RPMI8226 (cell line): ENCODE results near the gene CAPRIN2.
A peak's percentile ranks its signal among the peaks of the same experiment; 100 is the strongest.

Experiments
- DNase-seq: peaks from one replicate; pipeline ENCODE4 v3.0.0-alpha.2; 2015

Gene CAPRIN2

DNA sequence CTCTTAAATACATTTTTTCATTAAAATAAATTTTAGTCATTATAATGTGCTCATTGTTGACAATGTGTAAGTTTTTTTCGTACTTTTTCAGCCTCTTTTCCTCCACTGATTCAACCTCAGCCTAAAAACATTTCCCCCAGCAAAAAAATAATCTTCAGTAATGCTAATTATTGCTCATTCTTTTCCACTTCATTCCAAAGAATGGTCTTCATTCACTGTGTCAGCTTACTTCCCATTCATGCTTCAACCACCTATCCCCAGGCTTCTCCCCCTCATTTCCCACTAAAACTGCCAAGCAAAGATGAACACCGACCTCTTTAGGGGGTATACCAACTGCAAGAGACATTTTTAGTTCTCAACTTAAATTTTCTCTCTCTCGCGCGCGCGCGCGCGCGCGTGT, 56.4 kb downstream of the CAPRIN2 start:
- DNase-seq, result no peak

DNA sequence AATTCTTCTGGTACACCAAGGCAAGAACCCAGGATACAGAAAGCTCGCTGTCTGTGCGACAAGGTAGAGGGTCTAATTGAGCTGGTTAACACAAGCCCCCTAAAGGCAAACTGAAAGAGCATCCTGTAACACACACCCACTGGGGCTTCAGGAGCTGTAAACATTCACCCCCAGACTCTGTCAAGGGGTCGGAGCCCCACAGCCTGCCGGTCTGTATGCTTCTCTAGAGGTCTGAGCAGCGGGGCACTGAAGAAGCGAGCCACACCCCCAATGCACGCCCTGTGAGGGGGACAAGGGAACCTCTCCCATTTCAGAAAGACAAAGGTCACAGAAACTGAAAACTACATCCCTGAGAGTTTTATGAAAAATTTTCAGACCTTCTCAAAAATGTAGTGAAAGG, 57.8 kb downstream of the CAPRIN2 start:
- no peak for DNase-seq

DNA sequence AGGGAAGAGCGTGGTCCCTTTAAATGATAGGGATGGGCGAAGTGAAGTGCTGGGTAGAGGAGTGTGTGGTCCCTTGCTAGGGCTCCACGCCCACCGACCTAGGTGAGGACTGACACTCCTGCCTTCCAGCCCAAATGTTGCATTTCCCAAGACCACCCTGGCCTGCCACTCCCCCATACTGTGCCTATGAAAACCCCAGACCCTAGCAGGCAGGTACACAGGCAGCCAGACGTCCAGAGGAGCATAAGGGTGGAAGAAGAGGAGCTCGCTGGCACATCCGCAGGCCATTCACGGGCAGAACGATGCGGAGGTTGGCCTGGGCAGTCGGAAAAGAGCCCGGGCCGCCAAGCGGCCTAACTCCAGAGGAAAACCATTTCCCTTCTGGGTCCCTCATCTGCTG, 58.3 kb downstream of the CAPRIN2 start:
- no peak for DNase-seq

DNA sequence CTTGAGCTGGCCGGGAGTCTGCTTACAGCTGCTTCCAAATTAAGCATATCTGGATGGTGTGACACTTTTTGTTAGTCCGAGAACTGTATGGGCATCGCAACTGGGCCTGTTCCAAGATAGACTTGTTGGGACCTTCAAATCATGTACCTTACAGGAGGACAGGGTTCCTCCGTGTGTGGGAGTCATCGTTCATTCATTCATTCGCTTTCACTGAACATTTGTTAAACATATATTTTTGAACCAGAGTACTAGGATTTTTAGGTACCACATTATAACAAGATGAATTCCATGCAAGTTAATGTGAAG, 58.7 kb downstream of the CAPRIN2 start:
- no peak for DNase-seq

DNA sequence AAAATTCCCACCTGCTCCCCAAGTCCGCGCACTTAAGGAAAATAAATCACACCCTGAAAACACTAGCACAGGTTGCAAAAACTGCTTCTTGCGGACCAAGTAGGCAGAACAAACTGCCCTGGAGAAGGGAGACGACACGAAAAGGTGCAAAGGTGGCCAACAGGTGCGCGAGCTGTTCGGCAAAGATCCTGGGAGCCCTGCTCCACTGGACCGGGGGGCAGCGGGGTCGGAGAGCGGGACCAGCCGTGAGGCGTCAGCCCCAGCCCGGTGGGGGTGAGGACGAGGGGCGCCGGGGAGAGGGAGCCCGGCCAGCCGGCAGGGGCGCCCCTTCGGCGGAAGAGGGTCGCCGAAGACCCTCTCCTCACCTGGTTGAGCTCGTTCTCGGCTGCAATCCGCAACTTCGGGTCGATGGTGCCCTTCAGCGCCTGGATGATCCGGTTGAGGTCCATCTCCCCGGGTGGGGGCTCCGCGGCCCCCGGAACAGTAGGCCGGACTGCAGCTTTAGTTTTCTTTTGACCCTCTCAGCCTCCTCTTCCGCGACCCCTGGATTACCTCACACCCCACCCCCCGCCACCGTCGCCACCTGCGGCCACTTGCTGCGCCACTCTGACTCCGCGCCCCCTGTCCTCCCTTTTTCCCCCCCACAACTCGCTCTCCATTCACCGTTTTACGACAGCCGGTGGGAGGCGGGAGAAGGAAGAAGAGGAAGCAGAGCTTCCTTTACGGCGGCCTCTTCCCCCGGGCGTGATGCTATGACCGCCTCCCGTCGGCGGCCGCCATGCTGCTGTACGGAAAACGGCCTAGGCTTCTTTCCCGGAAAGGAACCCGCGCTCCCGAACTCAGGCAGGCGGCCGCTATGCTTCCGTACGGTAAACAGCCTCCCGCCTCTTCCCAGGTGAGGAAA, 59.3 kb downstream of the CAPRIN2 start, which contains the start of gene IPO8:
IPO8 (minus strand) TSS at position 671 of the 904 bp plus-strand sequence; CDS start at position 449, 222 bp downstream.
- peak; percentile 93 for DNase-seq

DNA sequence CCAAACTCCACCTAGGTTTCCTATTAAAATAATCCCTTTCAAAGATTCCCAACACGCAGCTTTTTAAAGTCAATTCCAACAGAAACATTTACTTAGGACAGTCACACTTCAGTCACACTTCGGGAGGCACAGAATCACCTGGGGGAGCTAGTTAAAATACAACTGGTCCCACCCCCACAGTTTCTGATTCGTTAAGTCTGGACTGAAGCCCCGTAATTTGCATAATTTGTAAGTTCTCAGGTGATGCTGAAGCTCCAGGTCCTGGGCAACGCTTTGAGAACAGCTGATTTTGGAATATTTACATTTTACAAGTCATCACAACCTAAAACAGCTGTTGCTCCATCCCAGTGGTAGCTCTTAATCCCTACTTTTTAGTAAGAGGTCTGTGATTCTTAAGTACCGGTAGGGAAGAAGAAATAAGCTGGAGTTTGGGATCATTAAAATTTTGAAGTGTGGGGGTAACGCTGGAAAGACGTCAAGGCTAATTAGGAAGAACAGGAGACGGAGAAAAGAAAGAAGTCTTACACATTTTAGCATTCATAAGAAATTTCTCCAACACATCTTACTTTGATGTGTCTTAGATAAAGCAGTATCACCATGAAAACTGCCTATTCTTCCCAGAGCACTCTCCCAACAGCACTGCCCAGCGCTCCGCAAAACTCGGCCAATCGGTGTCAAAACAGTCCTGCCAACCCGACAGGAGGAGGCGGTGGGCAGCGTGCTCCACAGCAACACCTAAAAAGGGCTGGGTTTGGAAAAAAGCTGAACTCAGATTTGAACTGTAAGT, 60.1 kb downstream of the CAPRIN2 start:
- DNase-seq, result peak; percentile 63

DNA sequence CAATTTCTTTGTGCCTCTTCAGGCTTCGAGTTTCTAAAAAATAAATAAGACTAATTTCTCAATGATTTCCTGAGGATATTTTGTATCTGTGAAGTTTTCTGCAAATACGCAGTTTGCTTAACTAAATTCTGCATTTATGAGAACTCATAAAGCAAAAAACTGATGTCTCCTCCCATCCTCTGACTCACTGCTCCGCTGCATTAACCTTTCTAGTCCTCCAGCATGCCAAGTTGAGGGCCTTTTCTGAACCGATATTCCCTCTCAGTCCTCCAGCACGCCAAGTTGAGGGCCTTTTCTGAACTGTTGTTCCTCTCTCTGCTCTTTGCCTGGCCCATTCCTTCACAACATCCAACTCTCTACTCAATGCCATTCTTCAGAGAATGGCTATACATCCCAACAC, 62.3 kb downstream of the CAPRIN2 start:
- DNase-seq, result no peak

DNA sequence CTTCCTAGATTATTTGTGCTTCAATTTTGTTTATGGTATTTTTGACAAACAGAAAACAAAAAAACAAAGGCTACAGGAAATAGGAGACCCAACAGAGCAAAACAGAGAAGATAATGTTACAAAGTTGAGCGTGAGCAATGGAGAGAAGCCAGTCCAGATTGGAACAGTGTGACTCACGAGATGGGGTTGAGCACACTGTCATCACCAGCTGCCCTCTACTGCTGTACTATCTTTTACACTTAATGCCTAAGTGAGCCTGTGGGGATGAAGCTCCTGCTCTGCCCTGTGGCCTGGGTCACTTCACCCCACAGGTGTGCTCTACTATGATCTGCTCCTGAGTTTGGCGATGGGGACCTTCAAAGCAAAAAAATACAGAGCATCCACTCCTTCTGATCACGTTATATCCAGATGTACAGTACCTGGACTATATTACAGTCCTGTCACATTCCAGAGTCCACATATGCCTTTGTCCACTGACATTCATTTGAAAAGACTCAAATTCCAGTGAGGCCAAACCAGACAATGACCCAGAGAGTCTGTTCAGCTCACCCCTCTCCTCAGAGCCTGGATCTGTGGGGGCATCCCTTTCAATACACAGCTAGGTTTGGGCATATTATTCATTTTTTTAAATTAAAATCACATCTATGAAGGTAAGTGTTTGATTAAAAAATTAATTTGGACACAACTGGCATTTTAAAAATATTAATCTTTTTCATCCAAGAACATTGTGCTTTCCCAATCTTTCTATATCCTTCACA, 63.5 kb downstream of the CAPRIN2 start:
- no peak for DNase-seq

DNA sequence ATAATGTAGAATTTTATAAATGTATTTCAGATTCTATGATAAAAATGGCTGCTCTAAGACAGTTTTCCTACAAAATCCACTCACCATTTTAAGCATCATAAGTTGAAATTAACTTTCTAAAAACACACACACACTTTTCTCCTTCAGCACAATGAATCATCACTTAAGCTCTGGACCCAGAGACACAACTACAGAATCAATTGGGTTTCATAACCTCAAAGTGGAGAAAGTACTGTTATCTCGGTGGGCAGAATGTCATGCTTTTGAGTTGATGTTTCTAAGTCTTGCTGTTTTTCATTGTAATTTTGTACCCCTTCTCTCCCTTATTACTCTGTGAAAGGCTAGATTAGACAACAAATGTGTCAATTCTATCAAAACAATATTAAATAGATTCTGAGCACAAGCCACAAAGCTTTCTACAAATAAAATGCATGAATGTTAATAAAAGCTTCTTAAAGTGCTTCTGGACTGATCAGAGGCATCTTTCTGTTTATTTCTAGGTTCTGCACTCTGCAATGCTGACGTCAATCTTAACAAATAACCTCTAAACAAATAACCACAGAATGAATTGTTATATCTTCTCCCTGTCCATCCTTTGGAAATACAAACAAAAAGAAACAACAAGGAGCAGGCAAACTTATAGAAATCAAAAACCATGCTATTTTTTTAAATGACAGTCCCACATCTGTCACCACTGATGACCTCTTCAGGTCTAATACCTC, 67.3 kb downstream of the CAPRIN2 start:
- no peak for DNase-seq

DNA sequence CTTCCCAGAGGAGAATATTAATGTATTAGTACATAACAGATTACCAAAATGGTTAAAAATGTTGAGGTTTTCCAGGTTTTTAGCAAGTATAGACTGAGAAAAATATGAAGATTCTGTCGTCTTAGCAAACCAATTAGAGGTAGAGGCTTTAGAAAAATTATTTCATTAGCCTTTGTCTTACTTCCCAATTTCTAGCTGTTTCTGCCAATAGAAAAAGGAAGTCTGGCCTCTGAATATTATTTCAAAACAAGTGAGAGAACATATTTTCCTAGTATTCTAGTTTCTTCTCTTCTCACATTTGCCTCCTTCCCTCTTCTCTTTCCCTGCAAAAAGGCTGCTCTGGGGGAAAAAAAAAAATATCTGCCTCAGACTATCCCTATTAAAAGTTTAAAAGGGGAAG, 75.5 kb downstream of the CAPRIN2 start:
- no peak for DNase-seq

DNA sequence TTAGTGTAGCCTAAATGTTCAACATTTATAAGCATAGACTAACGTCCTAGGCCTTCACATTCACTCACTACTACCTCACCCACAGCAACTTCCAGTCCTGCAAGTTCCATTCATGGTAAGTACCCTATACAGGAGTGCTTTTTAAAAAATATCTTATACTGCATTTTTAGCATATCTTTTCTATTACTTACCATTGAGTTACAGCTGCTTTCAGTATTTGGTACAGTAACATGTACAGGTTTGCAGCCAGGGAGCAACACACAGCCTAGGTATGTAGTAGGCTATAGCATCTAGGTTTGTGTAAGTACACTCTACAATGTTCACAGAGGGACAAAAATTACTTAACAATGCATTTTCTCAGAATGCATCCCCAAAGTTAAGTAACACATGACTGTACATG, 76.5 kb downstream of the CAPRIN2 start:
- no peak for DNase-seq

DNA sequence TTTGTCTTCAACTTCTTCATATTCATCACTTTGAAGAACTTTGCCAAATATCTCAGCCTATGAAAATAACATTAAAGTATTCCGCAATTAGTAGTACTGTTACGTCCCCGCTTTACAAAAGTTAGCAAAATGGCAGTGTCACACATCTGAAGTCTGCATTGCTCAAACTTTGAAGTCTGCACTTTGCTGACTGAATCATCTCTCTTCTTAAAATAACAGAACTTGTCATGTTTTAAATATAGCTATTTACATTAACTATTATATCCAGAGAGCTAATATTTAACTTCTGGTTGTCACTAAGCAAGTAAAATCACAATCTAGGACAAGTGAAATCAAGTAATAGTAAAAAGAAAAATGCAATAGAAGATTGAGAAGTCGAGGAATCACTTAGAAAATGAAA, 93.5 kb downstream of the CAPRIN2 start:
- no peak for DNase-seq
